ENCODE results near the gene MACROD1. TPM values are rescaled to one million over a fixed set of nuclear protein-coding genes. Genes with fewer than 3 reads are reported as not detected.

Gene MACROD1
- total RNA-seq, 1 experiment from 2014 or later: not detected

- H3K36me3 ChIP-seq (ENCODE audit: insufficient read depth, low read length): no peaks in the 10 kb centered on the region
- H3K4me1 ChIP-seq (ENCODE audit: low read length): no peaks in the 10 kb centered on the region
- H3K4me2 ChIP-seq (ENCODE audit: low read depth, low read length, poor library complexity, severe bottlenecking): no peak overlapping the region
- H3K27me3 ChIP-seq (ENCODE audit: low read length): no peaks in the 10 kb centered on the region
- no peak overlapping the region for H2AFZ ChIP-seq (ENCODE audit: low read length)
- H3K27ac ChIP-seq (ENCODE audit: low read length): no peak overlapping the region
- no peak overlapping the region for H3K9ac ChIP-seq (ENCODE audit: low read length)
- H4K20me1 ChIP-seq (ENCODE audit: insufficient read depth, low read depth, low read length): peaks cover 3% of the 10 kb centered on the region; the same call in 1 of the 2 replicates
- no peaks in the 10 kb centered on the region for H3K9me2 ChIP-seq (replicated peaks; ENCODE audit: insufficient read depth, low read length)
- no peaks in the 10 kb centered on the region for H3K79me2 ChIP-seq (ENCODE audit: low read length)
- no peak overlapping the region for H3K4me3 ChIP-seq (ENCODE audit: low read length)
- no peak for DNase-seq
- H3K9me3 ChIP-seq (ENCODE audit: low read length): no peaks in the 10 kb centered on the region
These were observed 156.8 kb downstream of the MACROD1 start for GRCh38 chr11:64008914-64009633.

DNA sequence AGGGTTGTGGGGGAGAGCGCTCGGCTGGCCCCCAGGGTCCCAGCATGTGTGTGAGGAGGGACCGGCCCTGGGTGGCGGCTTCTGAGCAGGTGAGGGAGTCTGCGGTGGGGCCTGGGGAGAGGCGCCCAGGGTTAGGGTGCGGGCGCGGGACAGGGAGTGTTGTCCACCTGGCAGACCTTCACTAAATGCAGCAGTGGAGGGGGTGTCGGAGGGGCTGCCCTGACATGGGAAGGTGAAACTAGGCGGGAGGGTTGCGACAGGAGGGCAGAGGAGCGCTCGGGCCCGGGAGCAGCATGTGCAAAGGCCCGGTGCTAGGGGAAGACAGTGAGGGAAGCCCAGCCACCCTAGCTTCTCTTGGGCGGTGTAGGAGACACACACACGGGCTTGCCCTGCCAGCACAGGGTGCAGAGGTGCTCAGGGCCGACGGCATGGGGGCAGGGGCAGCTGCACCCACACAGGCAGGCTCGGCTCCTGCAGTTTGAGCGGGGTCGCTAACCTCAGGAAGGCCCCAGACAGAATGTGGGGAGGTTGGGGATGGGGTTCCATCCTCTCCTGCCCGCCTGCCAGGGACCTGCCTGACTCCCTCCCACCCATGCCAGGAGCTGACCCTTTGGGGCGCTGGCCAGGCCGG lies 157.5 kb downstream of the MACROD1 start:
- Histone ChIP-seq H3K27me3 (ENCODE audit: low read length) (no peaks in the 10 kb centered on the region), H3K79me2 (ENCODE audit: low read length) (no peaks in the 10 kb centered on the region), H3K9ac (ENCODE audit: low read length) (no peak overlapping the region), H4K20me1 (ENCODE audit: insufficient read depth, low read depth, low read length) (peaks cover 3% of the 10 kb centered on the region; the same call in 1 of the 2 replicates), H3K4me2 (ENCODE audit: low read depth, low read length, poor library complexity, severe bottlenecking) (no peak overlapping the region), H3K36me3 (ENCODE audit: insufficient read depth, low read length) (no peaks in the 10 kb centered on the region), H3K9me2 (replicated peaks; ENCODE audit: insufficient read depth, low read length) (no peaks in the 10 kb centered on the region), H3K4me3 (ENCODE audit: low read length) (no peak overlapping the region), H3K9me3 (ENCODE audit: low read length) (no peaks in the 10 kb centered on the region), H2AFZ (ENCODE audit: low read length) (no peak overlapping the region), H3K4me1 (ENCODE audit: low read length) (no peaks in the 10 kb centered on the region), H3K27ac (ENCODE audit: low read length) (no peak overlapping the region)
- DNase-seq: no peak

- Histone ChIP-seq H3K4me3 (ENCODE audit: low read length) (no peak overlapping the region), H3K9me3 (ENCODE audit: low read length) (no peaks in the 10 kb centered on the region), H3K27me3 (ENCODE audit: low read length) (no peaks in the 10 kb centered on the region), H3K9me2 (replicated peaks; ENCODE audit: insufficient read depth, low read length) (no peaks in the 10 kb centered on the region), H3K4me1 (ENCODE audit: low read length) (no peaks in the 10 kb centered on the region), H3K9ac (ENCODE audit: low read length) (no peak overlapping the region), H3K4me2 (ENCODE audit: low read depth, low read length, poor library complexity, severe bottlenecking) (no peak overlapping the region), H3K27ac (ENCODE audit: low read length) (no peak overlapping the region), H2AFZ (ENCODE audit: low read length) (no peak overlapping the region), H3K36me3 (ENCODE audit: insufficient read depth, low read length) (no peaks in the 10 kb centered on the region), H3K79me2 (ENCODE audit: low read length) (no peaks in the 10 kb centered on the region), H4K20me1 (ENCODE audit: insufficient read depth, low read depth, low read length) (peaks cover 3% of the 10 kb centered on the region; the same call in 1 of the 2 replicates)
- DNase-seq: no peak
These were observed 158.2 kb downstream of the MACROD1 start for GRCh38 chr11:64007629-64008282.

DNA sequence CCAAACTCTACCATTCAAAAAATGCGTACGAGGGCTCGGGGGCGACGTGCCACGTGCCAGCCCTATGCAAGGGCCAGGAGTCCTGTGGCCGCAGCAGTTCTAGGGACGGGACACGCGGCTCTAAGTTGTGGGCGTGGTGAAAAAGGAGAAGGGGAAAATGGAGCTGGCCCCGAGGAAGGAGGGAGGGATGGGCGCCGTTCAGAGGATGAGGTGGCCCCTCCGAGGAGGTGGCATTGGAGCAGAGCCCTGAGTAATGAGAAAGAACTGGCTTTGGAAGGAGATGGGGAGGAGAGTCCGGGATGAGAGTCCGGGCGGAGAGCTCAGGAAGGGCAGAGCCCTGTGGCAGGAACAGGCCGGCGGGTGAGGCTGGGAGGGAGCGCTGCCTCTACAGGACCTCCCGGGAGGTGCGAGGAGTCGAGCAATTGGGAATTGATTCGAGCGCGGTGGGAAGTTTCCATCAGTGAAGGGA lies 158.7 kb downstream of the MACROD1 start:
- Histone ChIP-seq H3K9me3 (ENCODE audit: low read length) (no peaks in the 10 kb centered on the region), H3K27ac (ENCODE audit: low read length) (no peak overlapping the region), H3K36me3 (ENCODE audit: insufficient read depth, low read length) (no peaks in the 10 kb centered on the region), H3K27me3 (ENCODE audit: low read length) (no peaks in the 10 kb centered on the region), H3K4me3 (ENCODE audit: low read length) (no peak overlapping the region), H3K9me2 (replicated peaks; ENCODE audit: insufficient read depth, low read length) (no peaks in the 10 kb centered on the region), H2AFZ (ENCODE audit: low read length) (no peak overlapping the region), H4K20me1 (ENCODE audit: insufficient read depth, low read depth, low read length) (peaks cover 4% of the 10 kb centered on the region; the same call in 1 of the 2 replicates), H3K4me1 (ENCODE audit: low read length) (no peaks in the 10 kb centered on the region), H3K9ac (ENCODE audit: low read length) (no peak overlapping the region), H3K79me2 (ENCODE audit: low read length) (no peaks in the 10 kb centered on the region), H3K4me2 (ENCODE audit: low read depth, low read length, poor library complexity, severe bottlenecking) (no peak overlapping the region)
- peak; percentile 50 for DNase-seq

DNA sequence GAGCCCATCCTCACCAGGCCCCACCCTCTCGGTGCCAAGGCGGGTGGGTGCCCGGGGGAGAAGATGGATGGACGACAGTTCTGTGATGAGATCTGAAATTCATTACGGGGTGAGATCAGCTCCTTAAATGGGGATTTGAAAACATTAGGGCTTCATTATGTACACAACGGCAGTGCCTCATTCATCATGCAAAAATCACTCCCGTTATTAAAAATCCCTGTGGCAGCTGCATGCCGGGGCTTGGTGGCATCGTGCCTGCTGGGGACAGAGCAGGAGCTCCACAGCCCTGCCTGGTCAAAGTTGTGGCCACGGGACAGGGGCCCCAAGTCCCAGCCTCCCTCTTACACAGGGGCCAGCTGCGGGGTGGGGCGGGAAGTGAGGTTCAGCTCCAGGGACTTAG lies 159.5 kb downstream of the MACROD1 start:
- H3K9ac ChIP-seq (ENCODE audit: low read length): no peak overlapping the region
- H3K36me3 ChIP-seq (ENCODE audit: insufficient read depth, low read length): no peaks in the 10 kb centered on the region; the same call in 1 of the 2 replicates
- no peaks in the 10 kb centered on the region for H3K79me2 ChIP-seq (ENCODE audit: low read length)
- no peak for DNase-seq
- no peaks in the 10 kb centered on the region for H3K27me3 ChIP-seq (ENCODE audit: low read length)
- no peaks in the 10 kb centered on the region for H3K9me2 ChIP-seq (replicated peaks; ENCODE audit: insufficient read depth, low read length)
- no peak overlapping the region for H3K4me3 ChIP-seq (ENCODE audit: low read length)
- H2AFZ ChIP-seq (ENCODE audit: low read length): no peak overlapping the region
- H3K9me3 ChIP-seq (ENCODE audit: low read length): no peaks in the 10 kb centered on the region
- H3K27ac ChIP-seq (ENCODE audit: low read length): no peak overlapping the region
- H3K4me2 ChIP-seq (ENCODE audit: low read depth, low read length, poor library complexity, severe bottlenecking): no peak overlapping the region
- no peaks in the 10 kb centered on the region for H3K4me1 ChIP-seq (ENCODE audit: low read length)
- H4K20me1 ChIP-seq (ENCODE audit: insufficient read depth, low read depth, low read length): peaks cover 9% of the 10 kb centered on the region; the same call in 1 of the 2 replicates

DNA sequence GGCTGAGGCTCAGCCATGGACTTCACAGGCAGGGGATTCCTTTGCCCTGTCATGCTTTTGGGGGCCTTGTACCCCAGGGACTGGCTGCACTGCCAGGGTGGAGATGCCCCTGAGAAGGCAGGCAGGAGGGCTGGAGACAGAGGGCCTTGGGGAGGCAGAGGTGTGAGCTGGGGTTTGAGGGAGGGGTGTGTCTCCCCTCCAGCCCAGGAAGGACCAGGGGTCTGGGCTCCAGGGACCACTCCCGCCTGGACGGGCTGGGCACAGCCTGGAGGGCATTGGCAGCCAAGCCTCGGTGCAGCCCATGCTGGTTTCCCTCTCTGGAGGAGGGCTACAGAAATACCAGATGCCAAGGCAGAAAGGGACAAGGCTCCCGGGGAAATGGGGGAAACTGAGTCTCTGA lies 160.2 kb downstream of the MACROD1 start:
- Histone ChIP-seq H3K27me3 (ENCODE audit: low read length) (no peaks in the 10 kb centered on the region), H3K4me2 (ENCODE audit: low read depth, low read length, poor library complexity, severe bottlenecking) (no peak overlapping the region), H3K36me3 (ENCODE audit: insufficient read depth, low read length) (no peaks in the 10 kb centered on the region; the same call in 1 of the 2 replicates), H3K9me3 (ENCODE audit: low read length) (no peaks in the 10 kb centered on the region), H2AFZ (ENCODE audit: low read length) (no peak overlapping the region), H3K4me1 (ENCODE audit: low read length) (no peaks in the 10 kb centered on the region), H3K9me2 (replicated peaks; ENCODE audit: insufficient read depth, low read length) (no peaks in the 10 kb centered on the region), H3K27ac (ENCODE audit: low read length) (no peak overlapping the region), H4K20me1 (ENCODE audit: insufficient read depth, low read depth, low read length) (peaks cover 9% of the 10 kb centered on the region; the same call in 1 of the 2 replicates), H3K4me3 (ENCODE audit: low read length) (no peak overlapping the region), H3K79me2 (ENCODE audit: low read length) (no peaks in the 10 kb centered on the region), H3K9ac (ENCODE audit: low read length) (no peak overlapping the region)
- DNase-seq: no peak

GRCh38 chr11:64004590-64004984 lies 161.3 kb downstream of the MACROD1 start:
- Histone ChIP-seq H3K9me3 (ENCODE audit: low read length) (no peaks in the 10 kb centered on the region), H3K27me3 (ENCODE audit: low read length) (no peaks in the 10 kb centered on the region), H4K20me1 (ENCODE audit: insufficient read depth, low read depth, low read length) (peaks cover 9% of the 10 kb centered on the region; the same call in 1 of the 2 replicates)

More at GRCh38 chr11:64004590-64004984, 161.3 kb downstream of the MACROD1 start:
- Histone ChIP-seq H3K79me2 (ENCODE audit: low read length) (no peaks in the 10 kb centered on the region), H3K4me2 (ENCODE audit: low read depth, low read length, poor library complexity, severe bottlenecking) (no peak overlapping the region), H3K9me2 (replicated peaks; ENCODE audit: insufficient read depth, low read length) (no peaks in the 10 kb centered on the region), H3K4me1 (ENCODE audit: low read length) (no peaks in the 10 kb centered on the region), H3K4me3 (ENCODE audit: low read length) (no peak overlapping the region), H3K36me3 (ENCODE audit: insufficient read depth, low read length) (no peaks in the 10 kb centered on the region; the same call in 1 of the 2 replicates), H2AFZ (ENCODE audit: low read length) (no peak overlapping the region), H3K9ac (ENCODE audit: low read length) (no peak overlapping the region), H3K27ac (ENCODE audit: low read length) (no peak overlapping the region)
- DNase-seq: no peak

All from Karpas-422 (cell line).